Measurements from ENCODE around the gene EFNA3. TPM values are rescaled to one million over a fixed set of nuclear protein-coding genes. Genes with fewer than 3 reads are reported as not detected.
A peak's percentile ranks its signal among the peaks of the same experiment; 100 is the strongest.

EFNA3 gene
- total and polyA plus RNA-seq, 2 experiments from 2014 or later: 10.3 to 13.6 TPM

- peaks cover 8% of the 10 kb centered on the region for H3K27me3 Mint-ChIP-seq (ENCODE audit: insufficient read depth, low read depth, poor library complexity)
- peaks cover 19% of the 10 kb centered on the region for H4K20me1 ChIP-seq (replicated peaks; ENCODE audit: insufficient read depth)
- H3K36me3 Mint-ChIP-seq (ENCODE audit: low read depth): peaks cover 21% of the 10 kb centered on the region
- H3K4me1 ChIP-seq (ENCODE audit: insufficient read depth): peaks cover 16% of the 10 kb centered on the region
- peaks cover 27% of the 10 kb centered on the region for H3K4me1 Mint-ChIP-seq
- H3K4me3 ChIP-seq: peak overlapping the region; percentile 97
- H3F3A ChIP-seq (replicated peaks; ENCODE audit: low read depth): peaks cover 16% of the 10 kb centered on the region
- no peaks in the 10 kb centered on the region for H3K9me2 ChIP-seq (ENCODE audit: insufficient read depth)
- no peak overlapping the region for H3K27ac Mint-ChIP-seq
- 0 out of 2 replicates have a peak, but pooled peaks have one; percentile 31 for TF ChIP-seq CREB1 (CRISPR knock-in tag; IDR thresholded peaks at IDR 0.05; ENCODE audit: low read depth)
- TF ChIP-seq EZH2 (IDR thresholded peaks at IDR 0.05; ENCODE audit: low read depth, unreplicated experiment): no peak
- peak; percentile 63 to 96 for TF ChIP-seq CTCF (conservative IDR thresholded peaks at IDR 0.05; ENCODE audit: low read depth in 2 of 2)
- TF ChIP-seq POLR2AphosphoS5 (IDR thresholded peaks at IDR 0.05; ENCODE audit: low read depth): peak; percentile 42; the same call in 1 of the 2 replicates
- H3K9me3 Mint-ChIP-seq: no peaks in the 10 kb centered on the region
- peak; percentile 55 for ATAC-seq
- H3K79me2 ChIP-seq (replicated peaks; ENCODE audit: insufficient read depth): peaks cover 14% of the 10 kb centered on the region
- peak overlapping the region; percentile 95 for H2AFZ ChIP-seq
- DNase-seq (ENCODE audit: low spot score): peak; percentile 88
- H3K27me3 ChIP-seq (ENCODE audit: insufficient read depth): peaks cover 6% of the 10 kb centered on the region; the same call in 1 of the 2 replicates
- no peaks in the 10 kb centered on the region for H3K36me3 ChIP-seq (ENCODE audit: insufficient read depth)
- H3K27ac ChIP-seq (ENCODE audit: low read depth): no peak overlapping the region
- H3K4me3 Mint-ChIP-seq: peak overlapping the region; percentile 83
- H3K4me2 ChIP-seq: peak overlapping the region; percentile 94
Measured at GRCh38 chr1:155062702-155063411, 15.8 kb upstream of the EFNA3 start.

GRCh38 chr1:155063550-155064110 lies 15.0 kb upstream of the EFNA3 start, which contains the start of gene EFNA4:
Gene EFNA4, plus strand, starts transcription at chr1:155063740. Its CDS starts 84 bp downstream, at chr1:155063824.
- H2AFZ ChIP-seq: peak within 1 kb of the TSS; percentile 95
- peak; percentile 98 for DNase-seq (ENCODE audit: low spot score)
- no peaks in the 10 kb centered on the region for H3K9me2 ChIP-seq (ENCODE audit: insufficient read depth)
- Mint-ChIP-seq H3K36me3 (ENCODE audit: low read depth) (peaks cover 27% of the 10 kb centered on the region), H3K4me3 (peak within 1 kb of the TSS; percentile 83), H3K4me1 (peaks cover 30% of the 10 kb centered on the region), H3K9me3 (no peaks in the 10 kb centered on the region), H3K27me3 (ENCODE audit: insufficient read depth, low read depth, poor library complexity) (peaks cover 8% of the 10 kb centered on the region), H3K27ac (peak within 1 kb of the TSS; percentile 64)
- no peaks in the 10 kb centered on the region for H3K36me3 ChIP-seq (ENCODE audit: insufficient read depth)
- H4K20me1 ChIP-seq (replicated peaks; ENCODE audit: insufficient read depth): peaks cover 19% of the 10 kb centered on the region
- H3K4me3 ChIP-seq: peak within 1 kb of the TSS; percentile 97
- peak; percentile 73 for ATAC-seq
- peaks cover 16% of the 10 kb centered on the region for H3K4me1 ChIP-seq (ENCODE audit: insufficient read depth)
- peak within 1 kb of the TSS; percentile 88; the same call in 1 of the 2 replicates for H3K27ac ChIP-seq (ENCODE audit: low read depth)
- peaks cover 14% of the 10 kb centered on the region for H3K79me2 ChIP-seq (replicated peaks; ENCODE audit: insufficient read depth)
- peaks cover 6% of the 10 kb centered on the region; the same call in 1 of the 2 replicates for H3K27me3 ChIP-seq (ENCODE audit: insufficient read depth)
- H3K4me2 ChIP-seq: peak within 1 kb of the TSS; percentile 94
- H3F3A ChIP-seq (replicated peaks; ENCODE audit: low read depth): peaks cover 18% of the 10 kb centered on the region
- TF ChIP-seq REST (IDR thresholded peaks at IDR 0.05; ENCODE audit: unreplicated experiment) (no peak), CREB1 (CRISPR knock-in tag; IDR thresholded peaks at IDR 0.05; ENCODE audit: low read depth) (no peak), ZNF331 (CRISPR knock-in tag; IDR thresholded peaks at IDR 0.05; ENCODE audit: low read depth) (no peak), CTCF (conservative IDR thresholded peaks at IDR 0.05; ENCODE audit: low read depth in 2 of 2) (no peak), POLR2AphosphoS5 (IDR thresholded peaks at IDR 0.05; ENCODE audit: low read depth) (peak; percentile 90)
